K562 treated with DMSO at 1 percent for 48 hours (cell line): ENCODE measurements around the gene CRMP1. TPM values are rescaled to one million over a fixed set of nuclear protein-coding genes. Genes with fewer than 3 reads are reported as not detected.

Experiments used
- total RNA-seq: library from RNA; unstranded; fragments of 300-600 nt; gene quantifications from 2 replicates; pipeline ENCODE4 v1.2.3, GENCODE V29; 2022; ENCODE audit warnings: low replicate concordance; ENCODE audit errors: extremely low read depth

CRMP1 gene
- total RNA-seq = not detected in 2 replicates

DNA sequence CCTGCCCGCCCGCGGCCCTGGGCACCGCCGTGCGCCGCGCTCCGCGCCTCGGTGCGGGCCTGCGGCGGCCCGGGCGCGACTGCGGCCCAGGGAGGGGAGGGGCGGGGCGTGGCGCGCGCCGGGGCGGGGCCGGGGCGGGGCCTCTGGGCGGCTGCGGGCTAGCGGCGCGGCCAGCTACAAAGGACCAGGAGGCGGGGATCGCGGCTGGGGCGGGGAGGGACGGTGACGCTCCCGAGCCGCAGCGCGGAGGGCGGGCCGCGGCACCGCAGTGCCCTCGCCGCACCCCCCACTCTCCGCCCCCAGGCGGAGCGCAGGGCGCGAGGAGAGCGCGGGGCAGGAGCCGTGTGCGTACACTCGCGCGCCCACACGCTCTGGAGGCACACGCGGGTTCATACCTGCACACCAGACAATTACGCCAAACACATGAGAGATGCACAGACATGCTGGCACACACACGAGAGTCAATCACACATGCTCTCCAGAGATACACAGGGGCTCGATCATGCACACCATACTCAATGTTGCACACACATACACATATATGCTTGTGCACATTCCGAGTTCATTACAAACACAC, at the start of gene CRMP1:
CRMP1 (minus strand) TSS at position 83 of the 577 bp plus-strand sequence. CDS start 117 bp downstream, outside the sequence.

Other genes with a start within 250 kb of the CRMP1 start
- gene EVC2, start 184.5 kb downstream of the CRMP1 start, total RNA-seq = not detected in 2 replicates
- gene EVC, start 181.9 kb downstream of the CRMP1 start, total RNA-seq = not detected in 2 replicates
- not detected in 2 replicates for gene C4orf50, start 125.3 kb upstream of the CRMP1 start, total RNA-seq